GM21515 (cell line): Measurements from ENCODE around the gene NDUFS2.
"Not testable (repeated sequence)": the region's sequence is repeated elsewhere in the genome, so short reads cannot be mapped to it uniquely, and the experiment has no call there.

Experiments
- ATAC-seq: cut with Tn5 transposase; IDR thresholded peaks from one replicate; pipeline ENCODE4 v1.9.1; 2021; ENCODE audit not compliant: unreplicated experiment

The NDUFS2 gene

DNA sequence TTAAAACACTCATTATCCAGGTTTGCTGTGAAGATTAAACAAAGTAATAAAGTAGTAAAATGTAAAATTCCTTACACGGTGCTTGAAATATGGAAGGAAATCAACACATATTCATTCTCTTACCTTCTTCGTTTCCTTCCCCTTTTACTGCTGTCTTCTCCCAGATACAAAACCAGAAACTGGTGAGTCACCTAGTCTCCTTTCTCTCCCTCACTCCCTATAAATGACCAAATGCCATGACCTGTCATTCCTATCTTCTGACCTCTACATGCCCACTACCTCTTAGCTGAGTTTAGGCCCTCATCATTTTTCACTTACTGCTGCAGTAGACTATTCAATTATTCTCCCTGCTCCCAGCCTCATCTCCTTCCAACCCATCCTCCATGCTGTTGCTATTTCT lies 40.1 kb downstream of the NDUFS2 start:
- no peak for ATAC-seq

DNA sequence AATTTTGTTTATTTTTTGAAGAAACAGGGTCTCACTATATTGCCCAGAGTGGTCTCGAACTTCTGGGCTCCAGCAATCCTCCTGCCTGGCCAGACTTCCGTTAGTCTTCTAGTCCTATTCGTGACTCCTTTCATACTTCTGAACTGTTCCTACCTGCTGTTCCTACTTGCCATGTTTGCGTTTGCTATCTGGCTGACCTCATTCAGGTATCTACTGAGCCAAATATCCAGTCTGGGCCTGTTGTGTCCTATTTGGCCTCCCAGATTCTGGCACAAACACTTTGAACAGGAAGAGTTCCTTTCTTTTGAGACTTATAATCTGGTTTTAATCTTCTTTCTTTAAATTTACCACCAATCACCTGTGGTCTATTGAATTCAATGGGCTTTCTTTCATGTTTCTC lies 42.7 kb downstream of the NDUFS2 start:
- ATAC-seq, result no peak

- ATAC-seq, result not testable (repeated sequence)
Observed at GRCh38 chr1:161250100-161250499, 47.9 kb downstream of the NDUFS2 start.

DNA sequence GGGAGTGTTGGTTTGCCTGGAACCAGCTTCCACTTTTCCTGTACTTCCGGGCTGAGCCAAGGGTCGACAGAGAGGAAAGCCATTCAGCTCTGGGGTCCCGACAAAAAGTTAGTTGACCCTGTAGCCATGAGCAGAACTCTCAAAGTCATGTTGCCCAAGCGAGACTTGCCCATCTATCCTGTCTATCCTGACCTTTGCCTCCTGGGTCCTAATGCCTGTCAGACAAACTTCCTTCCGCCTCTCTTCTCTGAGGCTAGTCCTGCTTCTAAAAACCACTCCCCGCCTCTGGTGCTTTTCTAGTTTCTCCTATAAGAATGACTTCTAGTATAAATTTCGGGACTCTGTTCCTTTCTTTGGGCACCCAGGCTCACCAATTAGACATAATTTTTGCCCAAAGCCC lies 48.7 kb downstream of the NDUFS2 start:
- no peak for ATAC-seq

DNA sequence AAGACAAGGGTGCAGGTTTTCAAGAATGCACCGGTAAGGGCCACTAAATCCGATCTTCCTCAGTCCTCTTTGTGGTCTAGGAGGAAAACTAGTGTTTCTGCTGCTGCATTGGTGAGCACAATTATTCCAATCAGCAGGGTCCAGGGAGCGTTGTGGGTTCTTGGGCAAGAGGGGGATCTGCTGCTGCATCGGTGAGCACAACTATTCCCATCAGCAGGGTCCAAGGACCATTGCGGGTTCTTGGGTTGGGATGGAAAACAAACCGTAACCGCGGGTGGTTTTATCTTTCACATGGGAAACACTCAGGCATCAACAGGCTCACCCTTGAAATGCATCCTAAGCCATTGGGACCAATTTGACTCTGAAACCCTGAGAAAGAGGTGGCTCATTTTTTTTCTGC lies 49.4 kb downstream of the NDUFS2 start:
- no peak for ATAC-seq

DNA sequence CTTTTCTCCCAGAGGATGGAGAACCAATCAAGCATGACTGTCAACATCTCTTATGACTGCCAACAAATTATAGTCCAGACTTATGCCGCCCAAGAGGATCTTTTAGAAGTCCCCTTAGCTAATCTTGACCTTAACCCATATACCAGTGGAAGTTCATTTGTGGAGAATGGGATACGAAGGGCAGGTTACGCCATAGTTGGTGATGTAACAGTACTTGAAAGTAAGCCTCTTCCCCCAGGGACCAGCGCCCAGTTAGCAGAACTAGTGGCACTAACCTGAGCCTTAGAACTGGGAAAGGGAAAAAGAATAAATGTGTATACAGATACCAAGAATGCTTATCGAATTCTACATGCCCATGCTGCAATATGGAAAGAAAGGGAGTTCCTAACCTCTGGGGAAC lies 53.1 kb downstream of the NDUFS2 start:
- ATAC-seq, result not testable (repeated sequence)

- not testable (repeated sequence) for ATAC-seq
Observed at GRCh38 chr1:161255955-161256520, 53.9 kb downstream of the NDUFS2 start.

- ATAC-seq, result not testable (repeated sequence)
Observed at GRCh38 chr1:161257109-161257508, 54.9 kb downstream of the NDUFS2 start.

- no peak for ATAC-seq
Observed at GRCh38 chr1:161258439-161259344, 56.5 kb downstream of the NDUFS2 start, which contains the start of gene PCP4L1. TSS of gene PCP4L1 (plus strand) at chr1:161258745. CDS start at chr1:161258975, 230 bp downstream.

DNA sequence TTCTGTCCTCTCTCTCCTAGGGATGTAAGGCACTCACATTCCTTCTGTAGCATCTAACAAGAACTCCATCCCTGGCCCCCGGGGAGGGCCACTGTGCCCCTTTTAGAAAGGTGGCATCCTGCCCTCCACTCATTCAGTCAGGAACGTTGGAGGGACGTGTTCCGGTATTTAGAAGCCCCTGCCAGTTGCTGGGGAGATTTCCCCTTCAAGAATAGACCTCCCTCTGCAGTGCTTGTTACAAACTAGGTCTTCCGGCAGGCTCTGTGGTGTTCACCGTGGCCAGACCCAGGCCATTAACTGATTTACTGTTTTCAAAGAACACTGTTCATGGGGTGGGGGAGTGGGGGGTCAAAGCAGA lies 57.2 kb downstream of the NDUFS2 start:
- ATAC-seq, result no peak

DNA sequence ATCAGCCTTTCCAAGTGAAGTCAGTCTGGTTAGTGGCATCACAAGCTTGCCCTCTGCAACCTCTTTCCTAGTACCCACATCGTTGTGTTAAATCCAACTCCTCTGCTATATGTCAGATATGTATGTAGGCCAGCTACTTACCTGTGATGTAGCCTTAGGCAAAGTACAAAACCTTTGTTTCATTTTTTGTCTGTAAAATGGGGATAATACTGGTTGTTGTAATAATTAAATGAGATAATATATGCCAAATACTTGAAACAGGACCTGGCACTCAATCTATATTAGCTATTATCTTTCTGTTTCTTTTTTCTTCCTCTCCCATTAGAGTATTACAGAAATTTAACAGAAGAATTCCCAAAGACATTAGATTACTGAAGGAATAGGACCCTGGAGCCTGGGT lies 57.6 kb downstream of the NDUFS2 start:
- no peak for ATAC-seq

- no peak for ATAC-seq
Observed at GRCh38 chr1:161260376-161261260, 58.5 kb downstream of the NDUFS2 start.

GRCh38 chr1:161261261-161262235 lies 59.4 kb downstream of the NDUFS2 start:
- no peak for ATAC-seq
